Measurements from ENCODE around the gene RNASE8. TPM values are rescaled to one million over a fixed set of nuclear protein-coding genes. Genes with fewer than 3 reads are reported as not detected.

Gene RNASE8
- total RNA-seq, 1 donor from 2014 or later = not detected

GRCh38 chr14:21030531-21030930 lies 27.1 kb upstream of the RNASE8 start:
- Mint-ChIP-seq H3K4me1 (ENCODE audit: low read depth, unreplicated experiment) (peaks cover 9% of the 10 kb centered on the region), H3K27ac (ENCODE audit: unreplicated experiment) (no peak overlapping the region), H3K36me3 (ENCODE audit: low read depth, unreplicated experiment) (no peaks in the 10 kb centered on the region), H3K4me3 (ENCODE audit: unreplicated experiment) (no peak overlapping the region), H3K27me3 (ENCODE audit: low read depth, unreplicated experiment) (peaks cover 49% of the 10 kb centered on the region), H3K9me3 (ENCODE audit: unreplicated experiment) (peaks cover 6% of the 10 kb centered on the region)
- H4K20me1 ChIP-seq (ENCODE audit: insufficient read depth, low read length) = no peaks in the 10 kb centered on the region
- H3K36me3 ChIP-seq (ENCODE audit: insufficient read depth, low read length) = no peaks in the 10 kb centered on the region
- DNase-seq (ENCODE audit: low read depth) (no peak), FAIRE-seq (no peak)
- H3K27me3 ChIP-seq (ENCODE audit: insufficient read depth, low read length) = peaks cover 13% of the 10 kb centered on the region
- no peak overlapping the region for H3K27ac ChIP-seq (ENCODE audit: low read depth, low read length)
- no peak overlapping the region for H3K4me2 ChIP-seq (ENCODE audit: low read length)
- no peaks in the 10 kb centered on the region for H3K79me2 ChIP-seq (ENCODE audit: insufficient read depth, low read length)
- peaks cover 2% of the 10 kb centered on the region for H3K4me1 ChIP-seq (ENCODE audit: insufficient read depth, low read length)
- H3K4me3 ChIP-seq (ENCODE audit: insufficient read depth, low read depth, low read length) = no peak overlapping the region
- H3K9me3 ChIP-seq (ENCODE audit: insufficient read depth, low read depth, low read length) = no peaks in the 10 kb centered on the region
- no peak overlapping the region for H2AFZ ChIP-seq (ENCODE audit: low read depth, low read length)
- no peak overlapping the region for H3K9ac ChIP-seq (ENCODE audit: low read length)
- TF ChIP-seq, protein P1, sequence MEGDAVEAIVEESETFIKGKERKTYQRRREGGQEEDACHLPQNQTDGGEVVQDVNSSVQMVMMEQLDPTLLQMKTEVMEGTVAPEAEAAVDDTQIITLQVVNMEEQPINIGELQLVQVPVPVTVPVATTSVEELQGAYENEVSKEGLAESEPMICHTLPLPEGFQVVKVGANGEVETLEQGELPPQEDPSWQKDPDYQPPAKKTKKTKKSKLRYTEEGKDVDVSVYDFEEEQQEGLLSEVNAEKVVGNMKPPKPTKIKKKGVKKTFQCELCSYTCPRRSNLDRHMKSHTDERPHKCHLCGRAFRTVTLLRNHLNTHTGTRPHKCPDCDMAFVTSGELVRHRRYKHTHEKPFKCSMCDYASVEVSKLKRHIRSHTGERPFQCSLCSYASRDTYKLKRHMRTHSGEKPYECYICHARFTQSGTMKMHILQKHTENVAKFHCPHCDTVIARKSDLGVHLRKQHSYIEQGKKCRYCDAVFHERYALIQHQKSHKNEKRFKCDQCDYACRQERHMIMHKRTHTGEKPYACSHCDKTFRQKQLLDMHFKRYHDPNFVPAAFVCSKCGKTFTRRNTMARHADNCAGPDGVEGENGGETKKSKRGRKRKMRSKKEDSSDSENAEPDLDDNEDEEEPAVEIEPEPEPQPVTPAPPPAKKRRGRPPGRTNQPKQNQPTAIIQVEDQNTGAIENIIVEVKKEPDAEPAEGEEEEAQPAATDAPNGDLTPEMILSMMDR (IDR thresholded peaks at IDR 0.05; ENCODE audit: insufficient read depth, low read depth, low read length) = no peak

- peaks cover 13% of the 10 kb centered on the region for H3K27me3 ChIP-seq (ENCODE audit: insufficient read depth, low read length)
- peaks cover 6% of the 10 kb centered on the region for H3K9me3 Mint-ChIP-seq (ENCODE audit: unreplicated experiment)
- FAIRE-seq (no peak), DNase-seq (ENCODE audit: low read depth) (no peak)
- H3K9me3 ChIP-seq (ENCODE audit: insufficient read depth, low read depth, low read length) = no peaks in the 10 kb centered on the region
- no peaks in the 10 kb centered on the region for H3K36me3 Mint-ChIP-seq (ENCODE audit: low read depth, unreplicated experiment)
- no peak overlapping the region for H3K9ac ChIP-seq (ENCODE audit: low read length)
- H3K4me3 ChIP-seq (ENCODE audit: insufficient read depth, low read depth, low read length) = no peak overlapping the region
- H3K4me2 ChIP-seq (ENCODE audit: low read length) = no peak overlapping the region
- no peaks in the 10 kb centered on the region for H3K36me3 ChIP-seq (ENCODE audit: insufficient read depth, low read length)
- H3K27ac Mint-ChIP-seq (ENCODE audit: unreplicated experiment) = no peak overlapping the region
- H3K4me1 ChIP-seq (ENCODE audit: insufficient read depth, low read length) = no peaks in the 10 kb centered on the region
- no peak overlapping the region for H2AFZ ChIP-seq (ENCODE audit: low read depth, low read length)
- H3K27ac ChIP-seq (ENCODE audit: low read depth, low read length) = no peak overlapping the region
- peaks cover 3% of the 10 kb centered on the region for H3K4me1 Mint-ChIP-seq (ENCODE audit: low read depth, unreplicated experiment)
- H4K20me1 ChIP-seq (ENCODE audit: insufficient read depth, low read length) = no peaks in the 10 kb centered on the region
- TF ChIP-seq, protein P1 (IDR thresholded peaks at IDR 0.05; ENCODE audit: insufficient read depth, low read depth, low read length) = no peak
- TF ChIP-seq EZH2 (IDR thresholded peaks at IDR 0.05; ENCODE audit: insufficient read depth, low read length) = no peak
- H3K79me2 ChIP-seq (ENCODE audit: insufficient read depth, low read length) = no peaks in the 10 kb centered on the region
- peaks cover 57% of the 10 kb centered on the region for H3K27me3 Mint-ChIP-seq (ENCODE audit: low read depth, unreplicated experiment)
- no peak overlapping the region for H3K4me3 Mint-ChIP-seq (ENCODE audit: unreplicated experiment)
Measured at GRCh38 chr14:21032326-21033132, 25.1 kb upstream of the RNASE8 start.

- Histone ChIP-seq H3K27me3 (ENCODE audit: insufficient read depth, low read length) (peaks cover 13% of the 10 kb centered on the region), H3K9me3 (ENCODE audit: insufficient read depth, low read depth, low read length) (no peaks in the 10 kb centered on the region), H3K9ac (ENCODE audit: low read length) (no peak overlapping the region), H3K27ac (ENCODE audit: low read depth, low read length) (no peak overlapping the region), H3K36me3 (ENCODE audit: insufficient read depth, low read length) (no peaks in the 10 kb centered on the region), H3K4me2 (ENCODE audit: low read length) (no peak overlapping the region), H3K4me3 (ENCODE audit: insufficient read depth, low read depth, low read length) (no peak overlapping the region), H4K20me1 (ENCODE audit: insufficient read depth, low read length) (no peaks in the 10 kb centered on the region), H3K4me1 (ENCODE audit: insufficient read depth, low read length) (no peaks in the 10 kb centered on the region), H2AFZ (ENCODE audit: low read depth, low read length) (no peak overlapping the region), H3K79me2 (ENCODE audit: insufficient read depth, low read length) (no peaks in the 10 kb centered on the region)
- H3K27ac Mint-ChIP-seq (ENCODE audit: unreplicated experiment) = no peak overlapping the region
- no peak for FAIRE-seq
- no peak for TF ChIP-seq EZH2 (IDR thresholded peaks at IDR 0.05; ENCODE audit: insufficient read depth, low read length)
- TF ChIP-seq, protein P1 (IDR thresholded peaks at IDR 0.05; ENCODE audit: insufficient read depth, low read depth, low read length) = no peak
- no peaks in the 10 kb centered on the region for H3K36me3 Mint-ChIP-seq (ENCODE audit: low read depth, unreplicated experiment)
- peaks cover 3% of the 10 kb centered on the region for H3K4me1 Mint-ChIP-seq (ENCODE audit: low read depth, unreplicated experiment)
- DNase-seq (ENCODE audit: low read depth) = no peak
- no peak overlapping the region for H3K4me3 Mint-ChIP-seq (ENCODE audit: unreplicated experiment)
- H3K27me3 Mint-ChIP-seq (ENCODE audit: low read depth, unreplicated experiment) = peaks cover 57% of the 10 kb centered on the region
- H3K9me3 Mint-ChIP-seq (ENCODE audit: unreplicated experiment) = peaks cover 6% of the 10 kb centered on the region
Measured at GRCh38 chr14:21033133-21033698, 24.4 kb upstream of the RNASE8 start.

All from astrocyte (in vitro differentiated cells and primary cell).